Activated CD8-positive, alpha-beta memory T cell treated with anti-CD3 and anti-CD28 coated beads, Interleukin-2, amount 10 ng/mL, durations not matched to agents 7 days and 5 days (primary cell): ENCODE data around the gene TNFRSF18. TPM values are rescaled to one million over a fixed set of nuclear protein-coding genes. Genes with fewer than 3 reads are reported as not detected.
A peak's percentile ranks its signal among the peaks of the same experiment; 100 is the strongest.

Source experiments
- ATAC-seq: fragments of 150-1000 bp; cut with Tn5 transposase; one replicate; pipeline ENCODE4 v1.10.0; 2021; ENCODE audit warnings: moderate library complexity
- CTCF ChIA-PET: fragments of 350-600 bp; sonication (Branson Sonifier 250); formaldehyde crosslinking; loops from one replicate; lab custom pipeline; 2021; ENCODE audit warnings: antibody characterized with exemption; lab: Charles Lee
- DNase-seq: peaks from one replicate; pipeline ENCODE4 v3.0.0-alpha.2; 2020
- H3K27ac Mint-ChIP-seq: one replicate; pipeline ENCODE4 v1.8.0; 2021; ENCODE audit warnings: mild to moderate bottlenecking, mixed read lengths
- H3K27me3 Mint-ChIP-seq: one replicate; pipeline ENCODE4 v1.8.0; 2021; ENCODE audit warnings: mixed read lengths
- H3K36me3 Mint-ChIP-seq: one replicate; pipeline ENCODE4 v1.8.0; 2021; ENCODE audit warnings: mild to moderate bottlenecking, mixed read lengths
- H3K4me1 Mint-ChIP-seq: one replicate; pipeline ENCODE4 v1.8.0; 2021; ENCODE audit warnings: mixed read lengths
- H3K4me3 Mint-ChIP-seq: one replicate; pipeline ENCODE4 v1.8.0; 2021; ENCODE audit warnings: mild to moderate bottlenecking, moderate library complexity, mixed read lengths
- H3K9me3 Mint-ChIP-seq: one replicate; pipeline ENCODE4 v1.8.0; 2022; ENCODE audit warnings: low read depth, mixed read lengths
- total RNA-seq, 2 experiments: library from RNA; stranded (reverse); gene quantifications; one replicate each; pipeline ENCODE4 v1.2.3, GENCODE V29; 2021

TNFRSF18 gene
- total RNA-seq, 2 experiments from 2014 or later, result 28.1 to 156 TPM

DNA sequence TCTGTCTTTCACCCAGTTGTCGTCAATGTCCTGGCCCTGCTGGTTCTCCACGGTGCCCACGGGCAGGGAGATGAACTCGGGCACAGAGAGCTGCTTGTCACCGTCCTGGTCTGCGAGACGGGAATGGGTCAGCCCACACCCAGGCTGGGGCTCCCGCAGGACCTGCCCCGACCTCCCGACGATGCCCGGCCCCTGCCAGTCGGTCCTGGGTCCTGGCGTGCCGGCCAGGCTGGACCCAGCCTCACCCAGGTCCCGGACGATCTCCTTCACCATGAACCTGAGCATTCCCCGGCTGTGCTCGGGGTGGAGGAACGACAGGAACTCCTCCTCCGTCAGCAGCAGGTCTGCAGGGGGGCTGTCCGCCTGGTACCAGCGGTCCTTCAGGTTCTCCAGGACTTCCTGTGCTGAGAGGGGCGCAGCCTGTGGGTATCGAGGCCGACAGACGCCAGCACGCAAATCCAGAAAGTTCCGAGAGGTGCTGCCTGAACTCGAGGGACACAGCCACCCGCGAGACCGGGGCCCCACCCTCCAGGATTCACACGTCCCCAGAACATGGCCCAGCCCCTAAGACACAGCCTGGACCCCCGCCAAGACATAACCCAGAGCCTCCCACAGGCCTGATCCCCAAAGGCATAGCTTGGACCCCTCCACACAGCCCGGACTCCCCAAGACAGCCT, 12.3 kb upstream of the TNFRSF18 start:
- Mint-ChIP-seq H3K27ac (no peak overlapping the region), H3K4me1 (peaks cover 33% of the 10 kb centered on the region), H3K9me3 (no peaks in the 10 kb centered on the region), H3K36me3 (peaks cover 34% of the 10 kb centered on the region), H3K27me3 (no peaks in the 10 kb centered on the region), H3K4me3 (no peak overlapping the region)
- CTCF ChIA-PET, result interaction anchor here (1.5 kb wide), 1 partner anchor 96 kb away, joined by 4 read pairs; no protein-coding TSS in a partner anchor
- DNase-seq, result no peak
- no peak for ATAC-seq

DNA sequence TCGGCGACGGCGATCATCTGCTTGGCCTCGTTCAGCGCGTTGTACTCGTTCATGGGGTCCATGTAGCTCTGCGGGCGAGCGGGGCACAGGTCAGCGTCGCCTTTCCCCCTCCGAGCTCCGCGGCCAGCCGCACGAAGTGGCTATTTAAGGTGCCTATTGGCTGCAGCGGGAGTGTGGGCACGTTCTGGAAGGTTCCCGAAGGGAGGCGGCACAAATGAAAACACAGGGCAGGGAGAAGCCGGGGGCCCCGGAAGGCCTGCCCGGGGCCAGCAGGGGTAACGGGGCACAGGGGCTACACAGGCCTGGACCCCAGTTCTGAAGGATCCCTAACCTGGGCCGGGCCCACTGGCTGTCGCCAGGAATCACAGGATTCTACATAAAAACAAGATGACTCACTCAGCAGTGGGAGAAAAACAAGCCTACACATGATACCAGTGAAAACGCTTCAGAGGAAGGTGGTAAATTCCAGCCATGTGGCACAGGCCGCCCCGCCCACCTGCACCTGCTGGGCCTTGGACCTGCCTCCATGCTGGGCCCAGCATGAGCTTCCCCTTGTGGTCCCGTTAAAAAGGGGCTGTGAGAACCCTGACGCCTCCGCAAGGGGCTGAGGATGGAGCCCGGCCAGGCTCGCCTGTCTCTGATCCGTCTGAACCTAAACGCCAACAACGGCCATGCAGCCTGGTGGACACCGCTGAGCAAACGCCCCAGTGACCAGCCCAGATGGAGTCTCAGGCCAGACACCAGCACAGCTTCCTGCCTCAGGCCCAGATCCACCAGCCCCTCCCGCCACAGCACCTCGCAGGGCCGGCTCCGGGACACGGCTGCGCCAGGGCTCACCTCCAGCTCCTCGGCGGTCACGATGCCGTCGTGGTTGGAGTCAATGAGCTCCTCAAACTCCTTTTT, 11.5 kb upstream of the TNFRSF18 start:
- Mint-ChIP-seq H3K9me3 (no peaks in the 10 kb centered on the region), H3K27ac (no peak overlapping the region), H3K4me1 (peaks cover 36% of the 10 kb centered on the region), H3K4me3 (no peak overlapping the region), H3K27me3 (no peaks in the 10 kb centered on the region), H3K36me3 (peaks cover 30% of the 10 kb centered on the region)
- CTCF ChIA-PET, result interaction anchor here (1.5 to 3.4 kb wide), 2 partner anchors 95 to 96 kb away, joined by 4 to 16 read pairs; no protein-coding TSS in a partner anchor
- ATAC-seq (no peak), DNase-seq (no peak)

DNA sequence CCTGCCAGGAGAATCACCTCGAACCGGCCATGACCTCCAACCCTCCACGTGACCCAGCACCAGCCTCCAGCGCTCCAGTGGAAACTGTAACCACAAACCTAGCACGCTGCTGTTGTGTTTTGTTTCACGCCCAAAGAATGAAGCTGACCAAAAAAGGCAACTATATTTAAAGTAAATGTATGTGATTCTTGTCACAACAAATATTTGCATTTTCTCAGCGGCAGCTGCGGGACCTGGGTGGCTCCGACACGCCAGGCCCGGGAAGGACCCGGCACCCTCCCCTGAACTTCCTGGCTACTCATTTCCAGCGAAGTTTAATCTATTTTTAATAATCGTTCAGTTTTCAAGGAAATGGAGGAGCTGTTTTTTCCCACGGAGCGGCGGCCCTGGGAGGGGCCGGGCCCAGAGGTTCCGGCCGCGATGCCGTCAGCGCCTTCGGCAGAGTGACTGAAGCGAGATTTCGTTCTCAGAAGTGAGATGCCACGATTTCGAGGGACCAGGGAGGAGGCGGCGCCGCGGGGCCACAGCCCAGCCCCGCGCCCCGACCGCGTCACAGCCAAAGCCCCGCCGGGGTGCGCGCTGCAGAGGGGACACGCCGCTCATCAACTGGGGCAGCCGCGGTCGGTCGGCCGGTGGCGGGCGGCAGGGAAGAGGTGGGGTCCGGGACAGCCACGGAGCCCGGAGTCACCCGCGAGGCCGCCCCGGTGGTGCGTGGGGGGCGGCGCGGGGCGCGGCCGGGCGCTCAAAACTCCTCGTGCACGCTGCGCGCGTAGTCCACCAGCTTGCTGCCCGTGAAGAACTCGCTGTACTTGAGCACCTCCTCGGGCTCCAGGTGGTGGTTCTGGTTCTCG, 10.6 kb upstream of the TNFRSF18 start:
- DNase-seq (no peak), ATAC-seq (no peak)
- Mint-ChIP-seq H3K4me3 (no peak overlapping the region), H3K36me3 (peaks cover 25% of the 10 kb centered on the region), H3K4me1 (peaks cover 40% of the 10 kb centered on the region), H3K27ac (peak overlapping the region; percentile 71), H3K27me3 (no peaks in the 10 kb centered on the region), H3K9me3 (no peaks in the 10 kb centered on the region)
- CTCF ChIA-PET, result interaction anchor here (1.2 to 3.4 kb wide), 2 partner anchors 8 to 95 kb away, joined by 3 to 16 read pairs; no protein-coding TSS in a partner anchor

DNA sequence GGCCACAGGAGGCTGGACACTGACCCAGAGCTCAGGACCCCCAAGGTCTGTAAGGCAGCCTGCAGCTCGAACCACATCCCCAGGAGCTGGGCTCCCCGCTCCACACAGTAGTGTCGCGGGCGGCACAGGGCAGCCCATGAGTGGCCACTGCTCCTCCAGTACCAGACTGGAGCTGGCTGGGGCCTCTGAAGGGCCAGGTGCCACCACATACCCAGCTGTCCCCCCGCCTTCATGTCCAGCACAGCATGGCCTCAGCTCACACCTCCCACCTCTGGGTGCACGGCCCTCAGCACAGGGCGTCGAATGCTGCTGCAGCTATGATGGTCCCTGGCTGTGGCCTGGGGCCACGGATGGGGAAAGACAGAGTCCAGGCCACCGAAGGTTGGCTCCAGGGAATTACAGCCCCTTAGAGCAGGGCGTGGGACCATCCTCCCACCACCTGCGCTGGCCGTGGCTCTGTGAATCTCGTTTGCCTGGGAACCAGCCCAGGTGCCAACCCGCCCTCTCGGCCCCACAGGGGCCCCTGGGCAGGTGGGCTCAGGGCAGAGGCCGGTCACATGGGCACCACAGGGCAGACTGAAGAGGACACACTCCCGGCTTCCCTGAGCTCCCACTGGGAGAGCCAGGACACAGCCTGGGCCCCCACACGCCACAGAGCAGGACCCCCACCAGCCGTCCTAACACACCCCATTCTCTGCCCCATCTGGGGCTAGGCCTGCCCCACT, 9.7 kb upstream of the TNFRSF18 start:
- Mint-ChIP-seq H3K27me3 (no peaks in the 10 kb centered on the region), H3K4me1 (peaks cover 41% of the 10 kb centered on the region), H3K4me3 (no peak overlapping the region), H3K9me3 (no peaks in the 10 kb centered on the region), H3K36me3 (peaks cover 21% of the 10 kb centered on the region), H3K27ac (peak overlapping the region; percentile 71)
- DNase-seq (no peak), ATAC-seq (no peak)
- CTCF ChIA-PET, result interaction anchor here (1.0 to 3.4 kb wide), 3 partner anchors 9 to 94 kb away, joined by 3 to 16 read pairs (median 4); no protein-coding TSS in a partner anchor

DNA sequence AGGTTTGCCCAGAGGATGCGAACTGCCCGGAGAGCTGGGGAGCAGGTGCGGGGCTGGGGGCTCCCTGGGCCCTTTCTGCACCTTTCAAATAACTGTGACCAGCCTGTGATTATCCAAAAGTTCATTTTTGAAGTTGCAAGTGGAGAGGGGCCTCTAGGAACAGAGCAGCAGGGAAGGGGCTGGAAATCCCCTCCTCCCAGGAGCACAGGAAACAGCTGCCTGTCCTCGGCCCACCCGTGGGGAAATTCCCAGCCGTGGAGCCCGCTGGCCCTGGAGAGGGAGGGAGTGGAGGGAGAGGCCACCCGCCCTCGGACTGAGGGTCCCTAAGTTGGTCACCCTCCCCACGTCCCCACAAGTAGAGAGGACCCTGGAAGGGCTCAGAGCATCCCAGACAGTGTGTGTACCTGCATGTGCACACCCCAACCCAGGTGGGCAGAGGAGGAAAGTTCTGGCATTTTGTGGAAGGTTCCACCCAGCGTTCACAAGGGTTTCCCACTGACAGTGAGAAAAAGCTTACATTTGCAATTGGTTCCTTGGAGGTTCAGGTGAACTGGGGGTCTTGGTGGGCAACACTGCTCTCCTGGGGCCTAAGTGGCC, 8.8 kb upstream of the TNFRSF18 start:
- DNase-seq (no peak), ATAC-seq (no peak)
- Mint-ChIP-seq H3K4me1 (peaks cover 41% of the 10 kb centered on the region), H3K27ac (peak overlapping the region; percentile 15), H3K4me3 (no peak overlapping the region), H3K9me3 (no peaks in the 10 kb centered on the region), H3K36me3 (peaks cover 15% of the 10 kb centered on the region), H3K27me3 (no peaks in the 10 kb centered on the region)
- CTCF ChIA-PET, result interaction anchor here (3.4 kb wide), 1 partner anchor 93 kb away, joined by 16 read pairs; no protein-coding TSS in a partner anchor

DNA sequence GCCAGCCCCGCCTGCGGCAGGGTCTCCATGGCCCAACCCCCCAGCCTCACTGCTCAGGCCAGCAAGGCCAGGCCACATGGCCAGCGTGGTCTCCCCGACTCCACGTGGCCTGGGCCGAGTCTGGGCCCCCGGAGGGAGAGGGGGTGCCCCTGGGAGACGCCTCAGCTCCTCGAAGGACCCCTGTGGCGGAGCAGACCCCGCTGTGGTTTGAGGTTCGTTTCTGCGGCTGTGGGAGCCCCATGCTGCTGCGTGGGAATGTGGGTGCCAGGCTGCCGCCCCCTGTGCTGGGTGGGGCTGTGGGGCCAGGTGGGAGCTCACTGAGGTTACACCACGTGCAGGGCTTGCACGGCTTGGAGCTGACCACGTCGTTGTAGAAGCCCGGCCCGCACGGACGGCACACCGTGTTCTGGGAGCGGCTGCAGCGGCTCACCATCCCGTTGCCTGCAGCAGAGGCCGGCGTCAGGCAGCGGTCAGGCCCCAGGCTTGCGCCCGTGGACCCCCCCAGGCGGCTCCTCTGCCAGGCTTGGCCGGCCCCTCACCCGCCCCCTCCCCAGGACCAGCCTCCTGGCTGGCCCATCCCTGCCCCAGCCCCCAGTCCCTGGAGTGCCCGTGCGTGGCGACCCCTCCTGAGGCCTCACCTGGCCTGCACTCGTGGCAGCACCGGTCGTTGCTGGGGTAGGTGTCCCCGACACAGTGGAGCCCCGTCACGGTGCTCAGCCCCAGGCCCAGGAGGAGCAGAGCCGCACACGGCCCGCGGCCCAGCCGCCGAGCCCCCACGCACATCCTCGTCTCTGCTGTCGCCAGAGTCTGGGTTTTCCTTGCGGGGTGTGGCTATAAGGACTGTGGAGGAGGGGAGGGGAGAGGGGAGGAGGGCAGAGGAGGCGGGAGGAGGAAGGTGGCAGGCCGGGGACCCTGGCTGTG, 7.2 kb upstream of the TNFRSF18 start, which contains the start of gene TNFRSF4:
TSS of gene TNFRSF4 (minus strand) at position 809 of the 921 bp plus-strand sequence. CDS start at position 783, 26 bp downstream.
- H3K27me3 Mint-ChIP-seq, result no peaks in the 10 kb centered on the region
- DNase-seq, result peak; percentile 61
- H3K9me3 Mint-ChIP-seq, result no peaks in the 10 kb centered on the region
- CTCF ChIA-PET, result interaction anchor here (0.9 to 3.4 kb wide), 5 partner anchors 17 to 333 kb away, joined by 3 to 16 read pairs (median 3); no protein-coding TSS in a partner anchor
- ATAC-seq, result peak; percentile 28
- peaks cover 39% of the 10 kb centered on the region for H3K4me1 Mint-ChIP-seq
- peaks cover 15% of the 10 kb centered on the region for H3K36me3 Mint-ChIP-seq
- H3K4me3 Mint-ChIP-seq, result peak within 1 kb of the TSS; percentile 26
- H3K27ac Mint-ChIP-seq, result peak within 1 kb of the TSS; percentile 40

DNA sequence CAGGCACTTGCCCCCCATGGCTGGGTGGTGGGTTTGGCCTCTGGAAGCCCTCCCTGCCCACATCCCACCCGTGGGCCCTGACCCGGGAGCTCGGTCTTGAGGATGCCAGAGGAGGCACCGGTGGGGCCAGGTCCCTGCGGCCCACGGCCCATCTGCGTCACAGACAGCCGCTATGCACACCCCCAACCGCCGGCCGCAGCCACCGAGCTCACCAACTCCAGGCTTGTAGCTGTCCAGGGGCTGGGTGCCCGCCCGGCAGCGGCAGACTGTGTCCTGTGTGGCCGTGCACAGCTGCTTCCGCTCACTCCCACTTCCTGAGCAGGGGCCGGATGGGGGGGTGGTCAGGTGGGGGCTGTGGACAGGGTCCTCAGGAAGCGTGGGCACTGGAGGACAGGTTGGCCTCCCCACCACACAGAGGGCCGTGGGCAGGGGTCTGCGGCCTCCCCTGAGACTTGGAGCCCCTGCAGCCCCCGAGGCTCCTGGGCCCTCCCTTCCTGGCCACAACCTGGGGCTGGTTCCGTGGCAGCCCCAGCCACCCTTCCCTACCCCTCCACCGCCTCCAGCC, 6.5 kb upstream of the TNFRSF18 start:
- no peak overlapping the region for H3K4me3 Mint-ChIP-seq
- no peaks in the 10 kb centered on the region for H3K27me3 Mint-ChIP-seq
- DNase-seq (peak; percentile 84), ATAC-seq (peak; percentile 32)
- peaks cover 47% of the 10 kb centered on the region for H3K4me1 Mint-ChIP-seq
- peaks cover 12% of the 10 kb centered on the region for H3K36me3 Mint-ChIP-seq
- no peaks in the 10 kb centered on the region for H3K9me3 Mint-ChIP-seq
- no peak overlapping the region for H3K27ac Mint-ChIP-seq
- CTCF ChIA-PET, result interaction anchor here (0.9 to 1.7 kb wide), 4 partner anchors 18 to 334 kb away, joined by 3 to 11 read pairs (median 3); no protein-coding TSS in a partner anchor

DNA sequence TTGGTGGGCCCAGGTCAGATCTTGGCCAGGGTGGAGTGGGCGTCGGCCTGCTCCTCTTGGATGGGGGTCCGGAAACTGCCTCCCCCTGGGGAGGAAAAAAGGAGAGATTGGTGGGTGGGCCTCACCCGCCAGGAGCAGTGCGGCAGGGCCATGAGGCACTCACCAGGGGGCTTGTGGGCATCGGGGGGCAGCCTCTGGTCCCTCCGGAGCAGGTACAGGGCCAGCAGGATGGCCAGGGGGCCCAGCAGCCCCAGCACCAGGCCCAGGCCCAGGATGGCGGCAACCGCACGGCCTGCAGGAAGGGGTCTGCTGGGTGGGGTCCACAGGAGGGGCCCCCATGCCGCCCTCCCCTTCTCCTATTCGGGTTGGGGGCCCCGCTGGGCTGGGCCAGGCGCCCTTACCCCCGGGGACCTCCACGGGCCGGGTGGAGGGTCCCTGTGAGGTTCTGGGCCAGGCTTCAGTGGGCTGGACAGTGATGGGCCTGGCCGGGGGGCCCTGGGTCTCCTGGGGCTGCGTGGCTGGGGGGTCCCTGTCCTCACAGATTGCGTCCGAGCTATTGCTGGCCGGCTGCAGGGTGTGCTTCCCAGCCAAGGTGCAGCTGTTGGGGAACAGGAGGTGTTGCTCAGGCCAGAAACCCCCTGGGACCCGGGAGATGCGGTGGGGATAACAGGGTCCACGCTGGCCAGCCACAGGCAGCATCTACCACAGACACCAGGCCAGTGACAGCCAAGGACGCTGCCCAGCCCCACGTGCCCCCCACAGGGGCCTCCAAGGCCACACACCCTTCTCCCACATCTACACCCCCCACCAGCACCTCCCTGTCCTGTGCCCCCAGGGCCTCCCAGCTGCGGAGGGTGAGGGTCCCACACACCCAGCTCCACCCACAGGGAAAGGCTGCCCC, 5.4 kb upstream of the TNFRSF18 start:
- Mint-ChIP-seq H3K4me1 (peaks cover 49% of the 10 kb centered on the region), H3K27ac (no peak overlapping the region), H3K27me3 (no peaks in the 10 kb centered on the region), H3K4me3 (no peak overlapping the region), H3K9me3 (no peaks in the 10 kb centered on the region), H3K36me3 (peaks cover 6% of the 10 kb centered on the region)
- CTCF ChIA-PET, result no interaction called here
- no peak for DNase-seq
- ATAC-seq, result no peak

DNA sequence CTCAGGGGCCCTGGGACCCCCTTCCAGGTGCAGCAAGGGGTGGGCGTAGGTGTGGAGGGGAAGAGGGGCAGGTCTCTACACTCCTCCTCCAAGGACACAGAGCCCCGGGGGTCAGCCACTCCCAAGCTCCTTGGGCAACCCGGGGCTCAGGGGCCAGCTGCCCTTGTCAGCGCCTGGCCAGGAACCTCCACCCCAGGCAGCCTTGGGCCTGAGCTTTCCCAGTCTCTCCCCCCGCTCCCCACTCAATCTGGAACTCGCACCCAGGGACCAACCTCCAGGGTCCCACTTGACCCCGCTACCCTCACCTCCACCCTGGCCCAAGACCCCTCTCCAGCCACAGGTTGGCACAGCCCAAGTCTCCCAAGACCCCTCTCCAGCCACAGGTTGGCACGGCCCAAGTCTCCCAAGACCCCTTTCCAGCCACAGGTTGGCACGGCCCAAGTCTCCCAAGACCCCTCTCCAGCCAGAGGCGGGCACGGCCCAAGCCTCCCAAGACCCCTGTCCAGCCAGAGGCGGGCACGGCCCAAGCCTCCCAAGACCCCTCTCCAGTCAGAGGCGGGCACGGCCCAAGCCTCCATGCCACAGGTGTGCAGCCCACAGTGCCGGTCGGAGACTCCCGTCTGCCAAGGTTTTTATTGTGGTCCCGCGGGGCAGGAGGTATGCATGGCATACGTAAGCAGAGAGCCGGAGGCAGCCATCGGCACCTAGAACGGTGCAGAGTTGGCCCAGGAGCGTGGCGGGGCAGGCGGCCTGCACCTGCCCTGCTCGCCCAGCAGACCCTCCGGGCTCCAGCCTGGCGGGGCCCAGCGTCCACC, 4.5 kb upstream of the TNFRSF18 start:
- no peak for ATAC-seq
- no peaks in the 10 kb centered on the region for H3K9me3 Mint-ChIP-seq
- DNase-seq, result no peak
- H3K36me3 Mint-ChIP-seq, result peaks cover 1% of the 10 kb centered on the region
- no peak overlapping the region for H3K27ac Mint-ChIP-seq
- no peaks in the 10 kb centered on the region for H3K27me3 Mint-ChIP-seq
- H3K4me1 Mint-ChIP-seq, result peaks cover 45% of the 10 kb centered on the region
- CTCF ChIA-PET, result no interaction called here
- no peak overlapping the region for H3K4me3 Mint-ChIP-seq
